HG02852 (cell line): ENCODE measurements around the gene EFR3B.

Source experiments
- ATAC-seq: cut with Tn5 transposase; IDR thresholded peaks from one replicate; pipeline ENCODE4 v1.9.1; 2021; ENCODE audit warnings: mild to moderate bottlenecking, moderate library complexity; ENCODE audit not compliant: unreplicated experiment

Gene EFR3B

DNA sequence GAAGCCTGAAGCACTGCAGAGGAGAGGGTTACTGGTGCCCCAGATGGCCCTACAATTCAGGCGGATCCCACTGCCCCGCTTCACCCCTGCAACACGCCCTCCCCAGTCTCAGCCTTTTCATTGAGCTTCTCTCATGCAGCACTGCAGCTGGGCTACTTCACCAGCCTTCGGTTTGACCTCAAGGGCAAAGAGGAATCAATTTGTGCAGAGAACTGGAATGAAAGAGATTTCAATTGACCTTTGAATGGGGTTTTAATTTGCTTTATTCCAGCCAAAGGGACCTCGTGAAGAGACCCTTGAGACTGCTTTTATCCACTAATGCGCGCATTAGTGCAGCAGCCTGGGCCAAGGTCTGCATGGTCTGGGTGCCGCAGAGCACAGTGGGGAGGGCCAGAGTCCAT is 135.3 kb downstream of the EFR3B start:
- ATAC-seq: no peak

DNA sequence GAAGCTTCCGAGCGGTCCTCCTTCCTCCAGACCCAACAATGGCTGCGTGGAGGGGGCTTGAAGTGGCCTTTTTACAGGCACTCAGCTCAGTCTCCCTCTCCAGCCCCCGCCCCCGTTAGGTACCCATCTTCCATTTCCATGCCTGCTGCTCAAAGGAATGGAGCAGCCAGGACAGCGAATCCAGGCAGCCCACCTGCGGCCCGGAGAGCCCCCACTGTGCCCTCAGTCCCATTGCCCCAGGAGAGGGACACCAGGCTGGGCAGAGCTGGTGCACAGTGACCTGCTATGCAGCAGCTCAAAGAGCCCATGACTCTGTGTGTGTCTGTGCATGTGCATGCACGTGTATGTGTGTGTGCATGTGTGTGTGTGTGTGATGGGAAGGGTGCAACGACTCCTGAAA is 137.1 kb downstream of the EFR3B start:
- no peak for ATAC-seq

DNA sequence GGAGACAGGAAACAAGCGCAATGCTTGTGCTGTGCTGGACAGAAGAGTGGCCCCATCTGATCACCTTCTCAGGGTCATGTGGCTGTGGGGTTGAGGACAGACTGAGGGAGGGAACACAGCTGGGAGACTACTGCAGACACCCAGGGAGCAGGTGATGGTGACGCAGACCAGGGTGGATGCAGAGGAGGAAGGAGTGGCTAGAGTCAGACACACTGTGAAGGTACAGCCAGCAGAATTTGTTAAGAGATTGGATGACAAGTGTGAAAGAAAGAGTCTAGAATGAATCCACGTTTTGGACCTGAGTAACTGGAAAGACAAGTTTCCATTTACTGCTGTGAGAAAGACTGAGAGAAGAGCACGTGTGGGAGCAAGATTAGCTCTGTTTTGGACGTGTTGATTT is 142.4 kb downstream of the EFR3B start:
- ATAC-seq: no peak

DNA sequence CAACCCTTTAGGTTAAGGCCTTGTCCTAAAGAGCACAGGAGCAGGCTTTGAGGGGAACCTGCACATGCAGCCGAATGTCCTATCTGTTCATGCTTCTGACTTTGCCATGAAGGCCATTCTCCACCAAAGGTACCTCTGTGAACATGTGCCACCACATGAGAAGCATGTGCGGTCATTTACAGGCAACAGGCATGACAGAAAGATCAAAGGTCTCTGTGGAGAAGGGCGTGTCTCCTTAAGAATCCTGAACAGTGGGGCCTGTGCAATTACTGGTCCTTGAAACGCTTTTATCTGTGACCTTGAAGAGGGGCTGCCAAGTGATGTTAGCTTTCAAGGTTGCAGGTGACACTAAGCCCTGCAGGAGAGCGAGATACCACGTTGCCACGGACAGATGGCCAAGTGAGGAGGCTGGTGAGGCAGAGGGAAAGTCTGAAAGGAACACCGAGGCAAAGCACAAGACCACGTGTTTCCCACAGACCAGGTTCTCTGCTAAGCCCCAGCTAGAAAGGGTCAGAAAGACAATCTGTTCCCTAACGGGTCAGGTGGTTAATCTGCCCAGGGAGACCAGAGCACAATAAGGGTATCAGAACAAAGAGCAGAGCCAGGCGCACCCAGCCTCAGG is 146.0 kb downstream of the EFR3B start:
- no peak for ATAC-seq

DNA sequence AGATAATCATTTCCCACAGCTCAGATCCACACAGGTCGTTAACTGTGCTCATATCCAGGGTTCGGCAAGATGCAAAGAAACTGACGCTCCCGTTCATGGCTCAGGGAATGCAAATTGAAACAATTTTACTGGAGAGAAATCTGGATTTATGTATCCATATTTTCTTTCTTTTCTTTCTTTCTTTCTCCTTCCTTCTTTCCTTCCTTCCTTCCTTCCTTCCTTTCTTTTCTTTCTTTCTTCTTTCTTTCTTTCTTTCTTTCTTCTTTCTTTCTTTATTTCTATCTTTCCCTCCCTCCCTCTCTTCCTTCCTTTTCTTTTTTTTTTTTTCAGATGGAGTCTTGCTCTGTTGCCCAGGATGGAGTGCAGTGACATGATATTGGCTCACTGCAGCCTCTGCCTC is 146.5 kb downstream of the EFR3B start:
- ATAC-seq: no peak

DNA sequence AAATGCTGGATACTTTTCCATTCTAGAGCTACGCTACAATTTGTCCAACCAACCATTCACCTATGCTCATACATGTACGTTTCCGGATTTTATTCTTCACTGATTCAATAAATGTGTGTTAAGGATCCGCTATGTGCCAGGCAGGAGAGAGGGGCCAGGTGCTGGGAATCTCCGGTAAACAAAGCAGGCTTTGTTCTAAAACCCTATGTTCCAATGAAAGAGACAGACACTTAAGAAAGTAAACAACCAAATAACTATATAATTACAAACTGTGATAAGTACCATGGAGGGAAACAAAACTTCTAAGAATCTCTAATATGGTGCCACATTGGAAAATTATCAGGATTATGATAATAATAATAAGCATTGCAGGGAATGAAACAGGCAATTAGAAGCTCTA is 148.7 kb downstream of the EFR3B start:
- no peak for ATAC-seq

DNA sequence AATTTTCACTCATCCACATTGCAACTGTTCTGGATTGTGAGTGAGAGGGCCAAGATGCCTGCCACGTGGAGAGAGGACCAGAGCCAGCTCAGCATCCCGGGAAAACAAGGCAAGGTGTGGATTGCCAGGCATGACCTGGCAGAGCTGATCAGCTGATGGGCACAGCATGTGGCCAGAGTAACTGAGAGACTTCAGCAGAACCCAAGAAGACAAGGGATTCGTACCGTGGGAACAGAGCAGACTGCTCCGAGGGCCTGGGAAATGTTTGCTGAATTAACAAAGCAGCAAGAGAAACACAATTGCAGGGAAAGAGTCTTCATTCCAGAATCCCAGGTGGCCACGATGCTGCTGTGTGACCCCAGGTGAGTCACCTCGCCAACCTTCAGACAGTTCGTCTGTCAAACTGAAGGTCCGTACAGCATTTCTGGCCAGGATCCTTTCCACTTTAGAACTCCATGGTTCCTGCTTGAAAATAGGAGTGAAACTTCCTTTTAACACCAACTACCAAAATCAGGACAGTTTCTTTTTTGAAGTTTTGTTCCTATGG is 152.8 kb downstream of the EFR3B start:
- ATAC-seq: no peak

DNA sequence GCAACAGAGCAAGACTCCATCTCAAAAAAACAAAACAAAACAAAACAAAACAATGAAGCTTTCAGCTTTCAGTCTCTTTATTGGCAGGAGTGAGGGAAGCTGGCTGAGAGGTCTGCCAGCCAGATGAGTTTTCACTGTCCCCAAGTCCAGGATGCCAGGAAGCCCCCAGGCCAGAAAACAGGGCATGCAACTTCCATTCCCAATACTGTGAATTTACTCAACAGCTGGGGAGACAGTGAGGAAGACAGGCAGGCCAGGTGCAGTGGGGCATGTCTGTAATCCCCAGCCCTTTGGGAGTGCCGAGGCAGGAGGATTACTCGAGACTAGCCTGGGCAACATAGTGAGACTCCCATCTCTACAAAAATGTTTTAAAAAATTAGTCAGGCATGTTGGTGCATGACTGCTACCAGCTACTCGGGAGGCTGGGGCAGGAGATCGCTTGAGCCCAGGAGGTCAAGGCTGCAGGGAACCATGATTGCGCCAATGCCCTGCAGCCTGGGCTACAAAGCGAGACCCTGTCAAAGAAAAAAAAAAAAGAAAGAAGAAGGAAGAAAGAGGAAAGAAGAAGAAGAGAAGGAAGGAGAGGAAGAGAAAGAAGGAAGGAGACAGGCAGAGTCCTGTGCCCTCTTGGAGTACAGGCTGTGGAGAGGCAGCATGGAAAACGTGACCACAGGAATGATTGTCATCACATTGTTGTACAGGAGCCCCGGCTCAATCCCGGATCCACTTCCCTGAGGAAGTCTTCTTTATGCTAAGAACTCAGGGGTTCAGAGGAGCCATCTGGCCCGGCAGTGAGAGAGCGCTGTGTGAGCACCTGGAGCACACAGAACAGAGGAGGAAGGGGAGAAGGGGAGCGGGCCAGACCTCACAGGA is 155.7 kb downstream of the EFR3B start:
- ATAC-seq: no peak

DNA sequence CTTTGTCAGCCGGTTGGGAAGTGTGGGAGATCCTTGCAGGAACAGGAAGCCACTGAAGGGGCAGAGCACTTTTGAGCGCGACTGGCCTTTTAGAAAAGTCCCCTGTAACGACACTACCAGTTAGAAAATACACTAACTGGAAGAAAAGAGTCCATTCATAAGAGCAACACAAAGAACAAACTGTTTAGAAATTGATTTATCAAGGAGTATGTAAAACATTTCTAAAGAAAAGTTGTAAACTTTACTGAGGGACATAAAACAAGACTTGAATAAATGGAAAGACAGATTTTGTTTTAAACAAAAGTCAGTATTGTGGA is 156.3 kb downstream of the EFR3B start:
- ATAC-seq: no peak

DNA sequence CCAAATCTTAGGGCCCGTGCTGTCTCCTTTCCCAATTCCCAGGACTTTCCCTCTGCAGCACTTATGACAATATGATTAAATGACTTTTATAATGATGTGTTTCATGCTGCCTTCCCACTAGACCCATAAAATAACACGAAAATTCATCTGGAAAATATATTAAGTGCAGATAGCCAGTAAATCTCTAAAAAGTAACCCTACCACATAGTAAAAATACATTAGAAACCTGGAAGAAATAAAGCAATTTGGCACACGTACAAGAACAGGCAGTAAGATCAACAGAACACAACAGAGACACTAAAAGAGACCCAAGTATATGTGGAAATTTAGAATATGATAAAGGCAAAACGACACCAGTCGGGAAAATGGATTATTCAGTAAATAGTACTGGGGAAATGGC is 156.7 kb downstream of the EFR3B start:
- ATAC-seq: no peak

DNA sequence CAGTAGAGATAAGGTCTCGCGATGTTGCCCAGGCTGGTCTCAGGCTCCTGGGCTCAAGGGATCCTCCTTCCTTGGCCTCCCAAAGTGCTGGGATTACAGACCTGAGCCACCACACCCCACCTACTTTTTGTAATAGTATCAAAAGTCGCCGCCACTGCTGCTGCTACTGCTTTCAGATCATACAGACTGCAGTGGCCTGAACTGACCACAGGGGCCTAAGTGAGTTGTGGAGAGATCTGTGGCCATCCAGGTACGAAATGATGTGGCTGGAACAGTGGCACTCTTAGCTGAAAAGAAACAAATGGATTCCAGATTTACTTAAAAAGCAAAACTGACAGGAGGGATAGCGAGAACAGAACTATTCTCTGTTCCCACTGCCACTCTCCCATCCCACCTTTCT is 159.4 kb downstream of the EFR3B start:
- no peak for ATAC-seq

DNA sequence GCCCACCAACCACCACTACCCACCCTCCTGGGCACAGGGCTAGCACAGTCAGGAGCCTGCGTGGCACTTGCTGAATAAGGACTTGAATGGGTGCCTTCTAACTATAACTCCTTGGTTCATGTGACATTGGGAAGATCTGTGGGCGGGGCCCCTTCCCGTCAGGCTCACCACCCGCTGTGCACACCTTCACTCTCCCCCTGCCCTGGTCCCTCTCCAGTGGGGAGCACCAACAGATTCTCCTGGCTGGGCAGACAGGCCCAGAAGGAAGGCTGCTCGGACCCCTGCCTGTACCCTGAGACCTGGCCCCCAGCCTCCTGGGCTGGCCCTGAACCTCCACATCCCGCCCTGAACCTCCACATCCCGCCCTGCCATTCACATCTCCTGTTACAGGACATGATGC is 159.9 kb downstream of the EFR3B start:
- no peak for ATAC-seq

DNA sequence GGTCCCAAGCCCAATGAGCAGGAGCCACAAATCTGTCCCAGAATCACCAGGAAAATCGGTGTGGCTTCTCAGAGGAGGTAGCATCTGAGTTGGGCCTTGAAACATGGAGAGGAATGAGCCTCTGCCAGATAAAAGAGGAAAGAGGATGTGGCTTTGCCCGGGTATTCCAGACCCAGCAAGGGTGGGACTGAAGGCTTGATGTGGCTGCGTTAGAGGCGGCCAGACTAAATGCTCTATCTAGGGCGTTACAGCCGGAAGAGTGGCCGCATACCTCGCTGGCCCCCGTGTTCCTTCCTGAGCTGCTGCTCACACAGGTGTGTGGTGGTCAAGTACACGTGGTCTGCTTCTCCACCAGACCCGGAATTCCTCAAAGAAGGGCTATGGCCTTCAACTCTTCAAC is 160.4 kb downstream of the EFR3B start:
- ATAC-seq: no peak

DNA sequence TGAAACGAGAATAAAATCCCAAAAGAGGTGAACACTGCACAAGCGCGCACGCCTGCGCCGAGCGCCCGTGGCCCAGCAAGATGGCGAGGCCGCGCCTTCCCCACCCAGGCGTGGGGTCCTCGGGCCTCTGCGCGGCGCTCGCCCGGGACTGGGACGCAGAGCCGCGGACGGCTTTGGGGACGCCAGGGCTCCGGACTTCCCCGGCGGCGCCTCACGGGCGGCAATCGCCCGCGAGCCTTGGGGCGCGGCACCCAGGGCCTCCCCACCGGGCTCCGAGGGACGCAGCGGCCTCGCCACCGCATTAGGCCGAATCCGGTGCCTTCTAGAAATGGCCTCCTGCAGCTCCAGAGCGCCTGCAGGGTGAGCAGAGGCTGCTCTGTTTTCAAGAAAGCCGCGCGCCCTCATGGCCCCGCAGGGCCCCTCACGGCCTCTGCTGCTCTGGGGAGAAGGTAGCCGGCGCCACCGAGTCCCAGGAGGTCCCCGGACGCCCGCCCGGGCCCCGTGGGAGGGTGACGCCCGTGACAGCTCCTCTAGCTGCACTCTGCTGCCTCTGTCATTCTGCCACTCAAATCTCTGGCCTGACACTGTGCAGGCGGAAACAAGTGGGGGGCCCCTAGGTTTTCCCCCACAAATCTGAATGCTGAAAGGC is 162.4 kb downstream of the EFR3B start:
- ATAC-seq: no peak

DNA sequence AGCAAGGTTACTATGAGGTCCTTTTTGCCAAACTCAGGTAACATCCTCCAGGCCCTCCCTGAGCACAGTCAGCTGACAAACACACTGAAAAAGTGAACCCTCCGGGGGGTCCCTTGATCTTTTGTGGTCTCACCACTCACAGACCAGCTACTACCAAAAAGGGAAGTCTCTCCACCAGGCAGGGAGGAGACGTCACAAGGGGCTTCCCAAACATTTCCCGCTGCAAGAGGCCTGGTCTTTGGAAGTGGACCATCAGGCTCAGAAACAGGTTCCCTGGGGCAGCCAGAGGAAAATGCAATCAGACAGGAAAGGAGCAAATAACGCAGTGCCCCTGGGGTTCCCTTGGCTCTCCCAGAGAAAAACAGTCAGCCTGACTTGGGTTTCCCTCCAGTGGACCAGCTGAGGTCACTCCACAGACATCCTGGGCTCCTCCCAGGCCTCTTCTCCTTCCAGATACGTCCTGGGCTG is 165.2 kb downstream of the EFR3B start:
- ATAC-seq: no peak
